Measurements from ENCODE around the gene CFAP107.

Gene CFAP107

GRCh38 chr1:12708396-12709090 is 37.5 kb upstream of the CFAP107 start:
- Histone ChIP-seq H3K9me3 (ENCODE audit: severe bottlenecking) (no peaks in the 10 kb centered on the region), H3K4me3 (ENCODE audit: severe bottlenecking) (no peak overlapping the region), H3K27me3 (ENCODE audit: insufficient read depth, poor library complexity, severe bottlenecking) (no peaks in the 10 kb centered on the region), H3K27ac (ENCODE audit: poor library complexity, severe bottlenecking) (no peak overlapping the region), H3K36me3 (ENCODE audit: low read depth) (no peaks in the 10 kb centered on the region), H3K4me1 (ENCODE audit: insufficient read depth, poor library complexity, severe bottlenecking) (no peaks in the 10 kb centered on the region)
- TF ChIP-seq CTCF (IDR thresholded peaks at IDR 0.05; ENCODE audit: poor library complexity, severe bottlenecking), result no peak
- no peak for DNase-seq (ENCODE audit: low spot score)
- ATAC-seq (ENCODE audit: low read depth), result no peak

- H3K27ac ChIP-seq (ENCODE audit: poor library complexity, severe bottlenecking), result no peak overlapping the region
- no peaks in the 10 kb centered on the region for H3K9me3 ChIP-seq (ENCODE audit: severe bottlenecking)
- H3K27me3 ChIP-seq (ENCODE audit: insufficient read depth, poor library complexity, severe bottlenecking), result no peaks in the 10 kb centered on the region
- no peak for TF ChIP-seq CTCF (IDR thresholded peaks at IDR 0.05; ENCODE audit: poor library complexity, severe bottlenecking)
- no peak overlapping the region for H3K4me3 ChIP-seq (ENCODE audit: severe bottlenecking)
- no peaks in the 10 kb centered on the region for H3K4me1 ChIP-seq (ENCODE audit: insufficient read depth, poor library complexity, severe bottlenecking)
- no peak for ATAC-seq (ENCODE audit: low read depth)
- DNase-seq (ENCODE audit: low spot score), result no peak
- H3K36me3 ChIP-seq (ENCODE audit: low read depth), result no peaks in the 10 kb centered on the region
Observed at GRCh38 chr1:12709091-12709491, 36.9 kb upstream of the CFAP107 start.

- TF ChIP-seq CTCF (IDR thresholded peaks at IDR 0.05; ENCODE audit: poor library complexity, severe bottlenecking), result no peak
- no peaks in the 10 kb centered on the region for H3K36me3 ChIP-seq (ENCODE audit: low read depth)
- H3K27ac ChIP-seq (ENCODE audit: poor library complexity, severe bottlenecking), result no peak overlapping the region
- ATAC-seq (ENCODE audit: low read depth), result no peak
- H3K4me1 ChIP-seq (ENCODE audit: insufficient read depth, poor library complexity, severe bottlenecking), result no peaks in the 10 kb centered on the region
- no peaks in the 10 kb centered on the region for H3K9me3 ChIP-seq (ENCODE audit: severe bottlenecking)
- no peak for DNase-seq (ENCODE audit: low spot score)
- H3K27me3 ChIP-seq (ENCODE audit: insufficient read depth, poor library complexity, severe bottlenecking), result no peaks in the 10 kb centered on the region
- no peak overlapping the region for H3K4me3 ChIP-seq (ENCODE audit: severe bottlenecking)
Observed at GRCh38 chr1:12709696-12710095, 36.3 kb upstream of the CFAP107 start.

- Histone ChIP-seq H3K27ac (ENCODE audit: poor library complexity, severe bottlenecking) (no peak overlapping the region), H3K4me3 (ENCODE audit: severe bottlenecking) (no peak overlapping the region), H3K36me3 (ENCODE audit: low read depth) (no peaks in the 10 kb centered on the region), H3K27me3 (ENCODE audit: insufficient read depth, poor library complexity, severe bottlenecking) (no peaks in the 10 kb centered on the region), H3K4me1 (ENCODE audit: insufficient read depth, poor library complexity, severe bottlenecking) (no peaks in the 10 kb centered on the region), H3K9me3 (ENCODE audit: severe bottlenecking) (no peaks in the 10 kb centered on the region)
- ATAC-seq (ENCODE audit: low read depth), result no peak
- DNase-seq (ENCODE audit: low spot score), result no peak
- TF ChIP-seq CTCF (IDR thresholded peaks at IDR 0.05; ENCODE audit: poor library complexity, severe bottlenecking), result no peak
Observed at GRCh38 chr1:12711536-12711935, 34.5 kb upstream of the CFAP107 start.

- ATAC-seq (ENCODE audit: low read depth), result no peak
- H3K36me3 ChIP-seq (ENCODE audit: low read depth), result no peaks in the 10 kb centered on the region
- no peaks in the 10 kb centered on the region for H3K27me3 ChIP-seq (ENCODE audit: insufficient read depth, poor library complexity, severe bottlenecking)
- no peak overlapping the region for H3K27ac ChIP-seq (ENCODE audit: poor library complexity, severe bottlenecking)
- no peak for DNase-seq (ENCODE audit: low spot score)
- no peaks in the 10 kb centered on the region for H3K9me3 ChIP-seq (ENCODE audit: severe bottlenecking)
- no peaks in the 10 kb centered on the region for H3K4me1 ChIP-seq (ENCODE audit: insufficient read depth, poor library complexity, severe bottlenecking)
- no peak for TF ChIP-seq CTCF (IDR thresholded peaks at IDR 0.05; ENCODE audit: poor library complexity, severe bottlenecking)
- H3K4me3 ChIP-seq (ENCODE audit: severe bottlenecking), result no peak overlapping the region
Observed at GRCh38 chr1:12712076-12712475, 33.9 kb upstream of the CFAP107 start.
